Lung (tissue), 12 donors: ENCODE results near the gene CDC42SE2. TPM values are rescaled to one million over a fixed set of nuclear protein-coding genes. Genes with fewer than 3 reads are reported as not detected.
A peak's percentile ranks its signal among the peaks of the same experiment; 100 is the strongest.

Experiments used
- ATAC-seq: fragments of 200-7000 bp; cut with Tn5 transposase; one replicate; pipeline ENCODE4 v1.9.1; 2020; ENCODE audit warnings: moderate number of reproducible peaks; ENCODE audit not compliant: insufficient read depth, low FRiP score
- DNase-seq, 3 donors: peaks; one replicate each; pipeline ENCODE4 v3.0.0-alpha.2; 2013 to 2017
- H3K27ac ChIP-seq, 2 donors: one replicate each; pipeline ENCODE4 v1.5.1; 2013; ENCODE audit warnings: mild to moderate bottlenecking in 2 of 2, moderate library complexity in 2 of 2, control low read depth in 1 of 2, inconsistent platforms in 1 of 2, low read depth in 1 of 2, low read length in 1 of 2
- H3K27me3 ChIP-seq, 3 donors: one replicate each; pipeline ENCODE4 v1.5.1; 2013; ENCODE audit warnings: low read length in 2 of 3; ENCODE audit not compliant: control insufficient read depth in 3 of 3, insufficient read depth in 3 of 3
- H3K36me3 ChIP-seq, 4 donors: one replicate each; pipeline ENCODE4 v1.5.1; 2013; ENCODE audit warnings: low read length in 4 of 4, mild to moderate bottlenecking in 1 of 4, moderate library complexity in 1 of 4; ENCODE audit not compliant: control insufficient read depth in 4 of 4, insufficient read depth in 4 of 4
- H3K4me1 ChIP-seq, 5 donors: one replicate each; pipeline ENCODE4 v1.5.1; 2013; ENCODE audit warnings: low read length in 5 of 5, mild to moderate bottlenecking in 2 of 5, moderate library complexity in 1 of 5; ENCODE audit not compliant: control insufficient read depth in 5 of 5, insufficient read depth in 5 of 5
- H3K4me3 ChIP-seq: one replicate; pipeline ENCODE4 v1.5.1; 2013; ENCODE audit warnings: mild to moderate bottlenecking, control low read depth, moderate library complexity
- H3K9ac ChIP-seq, 2 donors: one replicate each; pipeline ENCODE4 v1.5.1; 2013; ENCODE audit warnings: low read length in 2 of 2, control low read depth in 1 of 2; ENCODE audit not compliant: insufficient read depth in 1 of 2
- H3K9me3 ChIP-seq, 4 donors: one replicate each; pipeline ENCODE4 v1.5.1; 2013; ENCODE audit warnings: low read length in 3 of 4, mild to moderate bottlenecking in 1 of 4, moderate library complexity in 1 of 4; ENCODE audit not compliant: control insufficient read depth in 4 of 4, insufficient read depth in 3 of 4
- CTCF ChIP-seq: IDR thresholded peaks from 2 replicates; pipeline ENCODE4 v1.5.1; 2012; ENCODE audit warnings: mild to moderate bottlenecking; ENCODE audit errors: control extremely low read depth, extremely low read depth
- WGBS, 2 donors: extraction: QIAGEN DNeasy Blood & Tissue Kit; methylation state at CpG; one replicate each; pipeline ENCODE4 v1.1.7; 2013; 5-methylcytosine and 5-hydroxymethylcytosine counted together
- polyA plus RNA-seq, 2 donors: library from polyadenylated mRNA; stranded (reverse); fragments of 200-250 nt; gene quantifications; one replicate each; pipeline ENCODE4 v1.2.1, GENCODE V29; 2013
- total RNA-seq, 2 donors: library from RNA; depleted of rRNA in 1 of 2; stranded (reverse); fragments of >200 nt in 1 of 2; gene quantifications; one replicate each; pipeline ENCODE4 v1.2.1, GENCODE V29; 2014 to 2021
- donor health status: control.
- donor health status: control.
- donor health status: Bipolar disorder and iron deficiency.
- donor health status: healthy.
- donor health status: DM: yes; HTN: yes; CAD: no.

CDC42SE2 gene
- total and polyA plus RNA-seq, 4 donors = 18.1 to 58.9 (median 28.4) TPM

DNA sequence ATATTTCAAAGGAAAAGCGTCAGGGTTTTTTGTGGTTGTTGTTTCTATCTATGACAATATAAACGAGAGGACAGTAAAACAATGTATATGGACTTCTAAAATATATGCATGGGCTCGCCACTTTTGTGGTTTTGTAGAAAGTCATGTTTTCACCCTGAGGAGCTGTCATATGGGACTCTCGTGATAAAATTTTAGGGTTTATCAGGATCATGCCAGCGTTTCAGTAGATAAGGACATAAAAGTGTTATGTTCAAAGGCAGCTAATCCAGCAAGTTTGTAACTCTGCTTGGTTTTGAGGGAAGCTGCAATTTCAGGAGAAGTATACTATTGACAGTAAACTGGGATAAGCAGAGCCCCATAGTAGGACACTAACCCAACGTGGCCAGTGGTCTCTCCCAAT, 120.3 kb downstream of the CDC42SE2 start:
- TF ChIP-seq CTCF = no peak
- no peak for ATAC-seq
- Histone ChIP-seq H3K27ac (no peak overlapping the region), H3K36me3 (peaks cover 0 to 7% (median 1%) of the 10 kb centered on the region in 4 donors), H3K4me1 (peaks cover 0 to 10% (median 3%) of the 10 kb centered on the region in 5 donors), H3K9ac (no peak overlapping the region), H3K27me3 (no peaks in the 10 kb centered on the region), H3K9me3 (no peaks in the 10 kb centered on the region), H3K4me3 (no peak overlapping the region)
- 71 to 75% methylated on average over 6 of the region's 6 CpGs for WGBS, 2 donors
- DNase-seq = no peak

- no peaks in the 10 kb centered on the region for H3K27me3 ChIP-seq
- H3K27ac ChIP-seq = no peak overlapping the region
- no peak for ATAC-seq
- peaks cover 0 to 7% (median 1%) of the 10 kb centered on the region in 4 donors for H3K36me3 ChIP-seq
- no peak for TF ChIP-seq CTCF
- no peak overlapping the region for H3K9ac ChIP-seq
- WGBS, 2 donors = 97 to 100% methylated on average over 3 of the region's 3 CpGs
- no peak overlapping the region for H3K4me3 ChIP-seq
- peaks cover 0 to 10% (median 0%) of the 10 kb centered on the region in 5 donors for H3K4me1 ChIP-seq
- DNase-seq = no peak
- no peaks in the 10 kb centered on the region for H3K9me3 ChIP-seq
These were observed 120.9 kb downstream of the CDC42SE2 start for GRCh38 chr5:131384616-131385214.

GRCh38 chr5:131386124-131386523, 122.3 kb downstream of the CDC42SE2 start:
- ATAC-seq = no peak
- Histone ChIP-seq H3K27ac (peak overlapping the region in 1 of 2 donors; percentile 67), H3K4me1 (peaks cover 0 to 8% (median 0%) of the 10 kb centered on the region in 5 donors), H3K4me3 (no peak overlapping the region), H3K27me3 (no peaks in the 10 kb centered on the region), H3K9me3 (no peaks in the 10 kb centered on the region), H3K9ac (no peak overlapping the region), H3K36me3 (peaks cover 0 to 10% (median 1%) of the 10 kb centered on the region in 4 donors)
- 96 to 100% methylated on average over 3 of the region's 3 CpGs for WGBS, 2 donors
- DNase-seq = no peak
- no peak for TF ChIP-seq CTCF

- Histone ChIP-seq H3K9me3 (no peaks in the 10 kb centered on the region), H3K27me3 (no peaks in the 10 kb centered on the region), H3K36me3 (peaks cover 0 to 10% (median 1%) of the 10 kb centered on the region in 4 donors), H3K4me1 (peaks cover 0 to 7% (median 0%) of the 10 kb centered on the region in 5 donors), H3K27ac (no peak overlapping the region), H3K9ac (no peak overlapping the region), H3K4me3 (no peak overlapping the region)
- TF ChIP-seq CTCF = no peak
- peak in 2 of 3 donors; percentile 41 to 49 for DNase-seq
- ATAC-seq = no peak
- 36 to 62% methylated on average over 4 of the region's 4 CpGs for WGBS, 2 donors
These were observed 122.9 kb downstream of the CDC42SE2 start for GRCh38 chr5:131386779-131387178.
